ENCODE data around the gene RHEB. TPM values are rescaled to one million over a fixed set of nuclear protein-coding genes. Genes with fewer than 3 reads are reported as not detected.

RHEB gene
- total RNA-seq, 1 donor from 2014 or later = 143 TPM

GRCh38 chr7:151448261-151449252, 71.1 kb downstream of the RHEB start:
- peak overlapping the region; percentile 74 for H3K9ac ChIP-seq (ENCODE audit: low read length)
- peak overlapping the region; percentile 88 for H2AFZ ChIP-seq (ENCODE audit: low read depth, low read length)
- no peak for FAIRE-seq

GRCh38 chr7:151447901-151448260, 71.8 kb downstream of the RHEB start:
- Histone ChIP-seq H3K27ac (ENCODE audit: low read depth, low read length) (no peak overlapping the region), H3K4me1 (ENCODE audit: insufficient read depth, low read length) (peaks cover 3% of the 10 kb centered on the region), H3K9ac (ENCODE audit: low read length) (peak overlapping the region; percentile 74), H3K36me3 (ENCODE audit: insufficient read depth, low read length) (no peaks in the 10 kb centered on the region), H3K9me3 (ENCODE audit: insufficient read depth, low read depth, low read length) (no peaks in the 10 kb centered on the region), H3K27me3 (ENCODE audit: insufficient read depth, low read length) (no peaks in the 10 kb centered on the region), H2AFZ (ENCODE audit: low read depth, low read length) (peak overlapping the region; percentile 88), H4K20me1 (ENCODE audit: insufficient read depth, low read length) (no peaks in the 10 kb centered on the region), H3K4me2 (ENCODE audit: low read length) (peak overlapping the region; percentile 89), H3K79me2 (ENCODE audit: insufficient read depth, low read length) (no peaks in the 10 kb centered on the region), H3K4me3 (ENCODE audit: insufficient read depth, low read depth, low read length) (peak overlapping the region; percentile 65)
- H3K36me3 Mint-ChIP-seq (ENCODE audit: low read depth, unreplicated experiment) = no peaks in the 10 kb centered on the region
- no peak for FAIRE-seq
- H3K4me3 Mint-ChIP-seq (ENCODE audit: unreplicated experiment) = no peak overlapping the region
- no peak overlapping the region for H3K27ac Mint-ChIP-seq (ENCODE audit: unreplicated experiment)
- TF ChIP-seq CTCF (IDR thresholded peaks at IDR 0.05; ENCODE audit: insufficient read depth, low read depth, low read length) = no peak
- TF ChIP-seq EZH2 (IDR thresholded peaks at IDR 0.05; ENCODE audit: insufficient read depth, low read length) = no peak
- H3K27me3 Mint-ChIP-seq (ENCODE audit: low read depth, unreplicated experiment) = peaks cover 38% of the 10 kb centered on the region
- no peaks in the 10 kb centered on the region for H3K9me3 Mint-ChIP-seq (ENCODE audit: unreplicated experiment)
- DNase-seq (ENCODE audit: low read depth) = no peak
- peaks cover 3% of the 10 kb centered on the region for H3K4me1 Mint-ChIP-seq (ENCODE audit: low read depth, unreplicated experiment)

More at GRCh38 chr7:151448261-151449252, 71.1 kb downstream of the RHEB start:
- Histone ChIP-seq H3K4me3 (ENCODE audit: insufficient read depth, low read depth, low read length) (peak overlapping the region; percentile 65), H3K9me3 (ENCODE audit: insufficient read depth, low read depth, low read length) (no peaks in the 10 kb centered on the region), H3K4me2 (ENCODE audit: low read length) (peak overlapping the region; percentile 89), H3K27ac (ENCODE audit: low read depth, low read length) (peak overlapping the region; percentile 24), H3K36me3 (ENCODE audit: insufficient read depth, low read length) (no peaks in the 10 kb centered on the region), H3K4me1 (ENCODE audit: insufficient read depth, low read length) (peaks cover 3% of the 10 kb centered on the region), H4K20me1 (ENCODE audit: insufficient read depth, low read length) (no peaks in the 10 kb centered on the region), H3K79me2 (ENCODE audit: insufficient read depth, low read length) (no peaks in the 10 kb centered on the region), H3K27me3 (ENCODE audit: insufficient read depth, low read length) (no peaks in the 10 kb centered on the region)
- H3K4me1 Mint-ChIP-seq (ENCODE audit: low read depth, unreplicated experiment) = peaks cover 3% of the 10 kb centered on the region
- H3K9me3 Mint-ChIP-seq (ENCODE audit: unreplicated experiment) = no peaks in the 10 kb centered on the region
- no peak overlapping the region for H3K4me3 Mint-ChIP-seq (ENCODE audit: unreplicated experiment)
- peak; percentile 69 for TF ChIP-seq CTCF (IDR thresholded peaks at IDR 0.05; ENCODE audit: insufficient read depth, low read depth, low read length)
- TF ChIP-seq EZH2 (IDR thresholded peaks at IDR 0.05; ENCODE audit: insufficient read depth, low read length) = no peak
- H3K36me3 Mint-ChIP-seq (ENCODE audit: low read depth, unreplicated experiment) = no peaks in the 10 kb centered on the region
- DNase-seq (ENCODE audit: low read depth) = no peak
- peaks cover 37% of the 10 kb centered on the region for H3K27me3 Mint-ChIP-seq (ENCODE audit: low read depth, unreplicated experiment)
- H3K27ac Mint-ChIP-seq (ENCODE audit: unreplicated experiment) = no peak overlapping the region

- Mint-ChIP-seq H3K9me3 (ENCODE audit: unreplicated experiment) (no peaks in the 10 kb centered on the region), H3K4me3 (ENCODE audit: unreplicated experiment) (no peak overlapping the region), H3K27ac (ENCODE audit: unreplicated experiment) (no peak overlapping the region), H3K4me1 (ENCODE audit: low read depth, unreplicated experiment) (peaks cover 3% of the 10 kb centered on the region), H3K27me3 (ENCODE audit: low read depth, unreplicated experiment) (peaks cover 33% of the 10 kb centered on the region), H3K36me3 (ENCODE audit: low read depth, unreplicated experiment) (no peaks in the 10 kb centered on the region)
- Histone ChIP-seq H3K4me3 (ENCODE audit: insufficient read depth, low read depth, low read length) (no peak overlapping the region), H3K27me3 (ENCODE audit: insufficient read depth, low read length) (no peaks in the 10 kb centered on the region), H3K9ac (ENCODE audit: low read length) (no peak overlapping the region), H3K4me2 (ENCODE audit: low read length) (no peak overlapping the region), H2AFZ (ENCODE audit: low read depth, low read length) (no peak overlapping the region), H3K36me3 (ENCODE audit: insufficient read depth, low read length) (no peaks in the 10 kb centered on the region), H4K20me1 (ENCODE audit: insufficient read depth, low read length) (no peaks in the 10 kb centered on the region), H3K4me1 (ENCODE audit: insufficient read depth, low read length) (peaks cover 3% of the 10 kb centered on the region), H3K27ac (ENCODE audit: low read depth, low read length) (no peak overlapping the region), H3K79me2 (ENCODE audit: insufficient read depth, low read length) (no peaks in the 10 kb centered on the region), H3K9me3 (ENCODE audit: insufficient read depth, low read depth, low read length) (no peaks in the 10 kb centered on the region)
- FAIRE-seq = no peak
- TF ChIP-seq CTCF (IDR thresholded peaks at IDR 0.05; ENCODE audit: insufficient read depth, low read depth, low read length) = no peak
- no peak for TF ChIP-seq EZH2 (IDR thresholded peaks at IDR 0.05; ENCODE audit: insufficient read depth, low read length)
- no peak for DNase-seq (ENCODE audit: low read depth)
Measured at GRCh38 chr7:151447312-151447711, 72.4 kb downstream of the RHEB start.

Measured in astrocyte (in vitro differentiated cells and primary cell).